KMS-11 (cell line): ENCODE data around the gene BANF2.

ENCODE experiments used
- H2AFZ ChIP-seq: fragments of 200-600 bp; sonication (generic); 2 replicates; pipeline ENCODE4 v1.6.1; 2016; ENCODE audit warnings: antibody characterized with exemption, mixed run types, low read depth
- H3K27ac ChIP-seq: fragments of 200-600 bp; sonication (generic); 2 replicates; pipeline ENCODE4 v1.6.1; 2016; ENCODE audit warnings: mild to moderate bottlenecking, mixed run types
- H3K27me3 ChIP-seq: fragments of 200-600 bp; sonication (generic); 2 replicates; pipeline ENCODE4 v1.6.1; 2017; ENCODE audit warnings: mild to moderate bottlenecking, low read depth, mixed run types, moderate library complexity; ENCODE audit not compliant: insufficient read depth
- H3K36me3 ChIP-seq: fragments of 200-600 bp; sonication (generic); 2 replicates; pipeline ENCODE4 v1.6.1; 2017; ENCODE audit warnings: mild to moderate bottlenecking, mixed run types; ENCODE audit not compliant: insufficient read depth
- H3K4me1 ChIP-seq: fragments of 200-600 bp; sonication (generic); 2 replicates; pipeline ENCODE4 v1.6.1; 2016; ENCODE audit warnings: mild to moderate bottlenecking, low read depth, mixed run types; ENCODE audit not compliant: poor library complexity, severe bottlenecking
- H3K4me2 ChIP-seq: fragments of 200-600 bp; sonication (generic); 2 replicates; pipeline ENCODE4 v1.7.0; 2016; ENCODE audit warnings: mild to moderate bottlenecking, mixed run types
- H3K4me3 ChIP-seq: fragments of 200-600 bp; sonication (generic); IDR thresholded peaks from 2 replicates; pipeline ENCODE4 v1.6.1; 2017; ENCODE audit warnings: low read depth, low read length, mixed read lengths; ENCODE audit not compliant: insufficient read depth
- H3K79me2 ChIP-seq: fragments of 200-600 bp; sonication (generic); 2 replicates; pipeline ENCODE4 v1.6.1; 2016; ENCODE audit warnings: low read depth, mixed run types; ENCODE audit not compliant: insufficient read depth
- H3K9ac ChIP-seq: fragments of 200-600 bp; sonication (generic); 2 replicates; pipeline ENCODE4 v1.6.1; 2016; ENCODE audit warnings: mild to moderate bottlenecking, mixed run types
- H4K20me1 ChIP-seq: fragments of 200-600 bp; sonication (generic); 2 replicates; pipeline ENCODE4 v1.6.1; 2016; ENCODE audit warnings: mild to moderate bottlenecking, mixed run types; ENCODE audit not compliant: insufficient read depth
- TF ChIP-seq, protein P1 (sequence below): fragments of 200-600 bp; sonication (generic); conservative IDR thresholded peaks from 2 replicates; pipeline ENCODE4 v1.6.1; 2017; ENCODE audit warnings: low read depth, mild to moderate bottlenecking, antibody characterized with exemption, low read length, moderate library complexity, mixed read lengths

Gene BANF2

DNA sequence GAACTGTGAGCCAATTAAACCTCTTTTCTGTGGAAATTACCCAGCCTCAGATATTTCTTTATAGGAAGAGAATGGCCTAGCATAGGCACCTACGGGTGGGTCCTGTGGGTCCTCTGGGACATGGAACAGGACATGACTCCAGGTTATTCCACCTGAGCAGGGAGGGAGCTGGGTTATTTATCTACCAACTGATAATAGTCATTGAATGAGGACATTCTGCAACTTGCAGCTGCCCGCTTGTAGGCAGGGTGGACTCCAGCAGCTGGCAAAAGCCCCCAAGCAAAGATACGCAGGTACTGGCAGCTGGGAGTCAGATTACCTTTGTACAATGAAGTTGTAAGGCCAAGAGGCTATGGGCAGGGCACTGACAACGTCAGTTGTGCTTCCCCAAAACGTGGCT is 1.4 kb upstream of the BANF2 start:
- Histone ChIP-seq H3K4me1 (peaks cover 6% of the 10 kb centered on the region), H3K79me2 (no peaks in the 10 kb centered on the region), H3K4me3 (no peak overlapping the region), H3K4me2 (no peak overlapping the region), H3K27me3 (no peaks in the 10 kb centered on the region), H4K20me1 (no peaks in the 10 kb centered on the region), H3K27ac (no peak overlapping the region), H3K9ac (no peak overlapping the region), H3K36me3 (no peaks in the 10 kb centered on the region), H2AFZ (no peak overlapping the region)
- TF ChIP-seq, protein P1, sequence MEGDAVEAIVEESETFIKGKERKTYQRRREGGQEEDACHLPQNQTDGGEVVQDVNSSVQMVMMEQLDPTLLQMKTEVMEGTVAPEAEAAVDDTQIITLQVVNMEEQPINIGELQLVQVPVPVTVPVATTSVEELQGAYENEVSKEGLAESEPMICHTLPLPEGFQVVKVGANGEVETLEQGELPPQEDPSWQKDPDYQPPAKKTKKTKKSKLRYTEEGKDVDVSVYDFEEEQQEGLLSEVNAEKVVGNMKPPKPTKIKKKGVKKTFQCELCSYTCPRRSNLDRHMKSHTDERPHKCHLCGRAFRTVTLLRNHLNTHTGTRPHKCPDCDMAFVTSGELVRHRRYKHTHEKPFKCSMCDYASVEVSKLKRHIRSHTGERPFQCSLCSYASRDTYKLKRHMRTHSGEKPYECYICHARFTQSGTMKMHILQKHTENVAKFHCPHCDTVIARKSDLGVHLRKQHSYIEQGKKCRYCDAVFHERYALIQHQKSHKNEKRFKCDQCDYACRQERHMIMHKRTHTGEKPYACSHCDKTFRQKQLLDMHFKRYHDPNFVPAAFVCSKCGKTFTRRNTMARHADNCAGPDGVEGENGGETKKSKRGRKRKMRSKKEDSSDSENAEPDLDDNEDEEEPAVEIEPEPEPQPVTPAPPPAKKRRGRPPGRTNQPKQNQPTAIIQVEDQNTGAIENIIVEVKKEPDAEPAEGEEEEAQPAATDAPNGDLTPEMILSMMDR: no peak

DNA sequence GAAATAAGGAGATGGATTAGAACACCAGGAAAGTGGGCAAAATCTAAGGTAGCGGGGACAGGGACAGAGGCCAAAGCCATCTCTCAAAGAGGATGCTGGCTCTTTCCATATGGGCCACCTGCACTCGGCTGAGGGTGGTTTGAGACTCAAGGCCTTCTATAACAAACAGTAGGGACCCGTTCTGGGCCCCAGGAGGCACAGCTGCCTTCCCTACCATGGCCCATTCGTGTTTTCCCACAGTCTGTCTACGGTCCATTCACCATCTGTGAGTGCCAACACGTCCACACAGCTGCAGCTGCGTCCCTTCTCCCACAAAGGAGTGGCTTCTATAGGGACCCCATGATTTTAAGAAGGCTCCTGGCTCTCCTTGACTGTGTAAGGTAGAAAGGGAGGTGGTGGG is 871 bp downstream of the BANF2 start:
- TF ChIP-seq, protein P1: no peak
- Histone ChIP-seq H2AFZ (no peak overlapping the region), H3K27me3 (no peaks in the 10 kb centered on the region), H3K79me2 (no peaks in the 10 kb centered on the region), H3K9ac (no peak overlapping the region), H3K4me2 (no peak overlapping the region), H3K4me1 (peaks cover 6% of the 10 kb centered on the region), H3K27ac (no peak overlapping the region), H4K20me1 (no peaks in the 10 kb centered on the region), H3K4me3 (no peak overlapping the region), H3K36me3 (no peaks in the 10 kb centered on the region)

DNA sequence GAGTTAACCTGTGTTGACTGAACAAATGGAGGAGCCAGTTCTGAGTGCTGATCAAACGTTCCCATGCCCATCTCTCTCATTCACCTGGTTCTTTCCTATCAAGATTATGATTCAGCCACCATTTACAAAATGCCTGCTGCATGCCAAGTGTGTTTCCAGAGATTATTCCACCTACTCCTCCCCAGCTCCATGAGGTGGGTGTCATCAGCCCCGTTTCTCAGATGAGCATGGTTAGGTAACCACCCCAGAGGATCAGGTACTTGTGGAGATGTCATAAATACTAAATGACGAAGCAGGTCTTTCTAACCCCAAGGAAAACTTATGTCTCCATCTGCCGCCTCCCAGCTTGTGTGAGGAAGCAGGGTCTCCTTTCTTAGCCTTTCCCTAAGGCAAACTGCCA is 2.1 kb downstream of the BANF2 start:
- Histone ChIP-seq H3K9ac (no peak overlapping the region), H4K20me1 (no peaks in the 10 kb centered on the region), H2AFZ (no peak overlapping the region), H3K27ac (no peak overlapping the region), H3K4me2 (no peak overlapping the region), H3K27me3 (no peaks in the 10 kb centered on the region), H3K79me2 (no peaks in the 10 kb centered on the region), H3K4me1 (peaks cover 17% of the 10 kb centered on the region), H3K36me3 (no peaks in the 10 kb centered on the region), H3K4me3 (no peak overlapping the region)
- TF ChIP-seq, protein P1: no peak

DNA sequence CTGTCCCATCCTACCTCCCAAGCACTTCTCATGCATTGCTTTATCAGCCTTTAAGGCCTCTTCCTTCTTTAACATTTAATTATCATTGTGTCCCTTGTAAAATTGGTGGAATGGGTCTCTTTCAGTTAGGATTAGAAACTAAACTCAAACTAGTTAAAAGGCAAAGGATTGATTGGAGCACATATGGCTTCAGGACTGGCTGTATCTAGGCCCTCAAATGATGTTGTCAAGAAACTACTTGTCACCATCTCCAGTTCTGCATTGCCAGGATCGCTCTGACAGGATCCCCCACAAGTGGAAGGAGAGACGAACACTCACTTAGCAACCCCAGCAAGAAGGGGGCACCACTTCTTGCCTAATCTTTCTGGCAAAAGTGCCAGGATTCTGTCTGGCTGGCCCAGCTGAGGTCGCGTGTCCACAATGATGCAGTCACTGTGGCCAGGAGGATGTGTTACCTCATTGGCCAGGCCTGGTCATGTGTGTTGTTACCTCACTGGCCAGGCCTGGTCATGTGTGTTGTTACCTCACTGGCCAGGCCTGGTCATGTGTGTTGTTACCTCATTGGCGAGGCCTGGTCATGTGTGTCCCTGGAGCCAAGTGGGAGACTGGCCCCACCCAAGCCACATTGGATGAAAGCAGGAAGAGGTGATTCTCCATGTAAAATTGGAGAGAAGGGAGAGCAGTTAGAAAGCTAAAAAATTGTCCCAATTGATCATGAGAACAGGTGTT is 5.0 kb downstream of the BANF2 start:
- Histone ChIP-seq H3K4me1 (peaks cover 44% of the 10 kb centered on the region), H3K4me2 (no peak overlapping the region), H3K9ac (no peak overlapping the region), H3K27me3 (no peaks in the 10 kb centered on the region), H3K27ac (no peak overlapping the region), H4K20me1 (no peaks in the 10 kb centered on the region), H2AFZ (no peak overlapping the region), H3K36me3 (no peaks in the 10 kb centered on the region), H3K79me2 (no peaks in the 10 kb centered on the region), H3K4me3 (no peak overlapping the region)
- TF ChIP-seq, protein P1: no peak
